ENCODE data around the gene SEMA4B. TPM values are rescaled to one million over a fixed set of nuclear protein-coding genes. Genes with fewer than 3 reads are reported as not detected.

The SEMA4B gene
- total RNA-seq, 2 donors from 2014 or later, result 26.9 to 38.4 TPM

GRCh38 chr15:90208356-90208755, 7.2 kb downstream of the SEMA4B start:
- Histone ChIP-seq H3K4me1 (ENCODE audit: control insufficient read depth in 1 of 2, low read depth in 2 of 2) (peaks cover 3 to 11% of the 10 kb centered on the region in 2 donors), H3K4me3 (no peak overlapping the region), H3K27me3 (replicated peaks; ENCODE audit: insufficient read depth) (no peaks in the 10 kb centered on the region), H3K9me3 (no peaks in the 10 kb centered on the region), H3K27ac (no peak overlapping the region), H3K36me3 (no peaks in the 10 kb centered on the region)
- TF ChIP-seq, protein P1, sequence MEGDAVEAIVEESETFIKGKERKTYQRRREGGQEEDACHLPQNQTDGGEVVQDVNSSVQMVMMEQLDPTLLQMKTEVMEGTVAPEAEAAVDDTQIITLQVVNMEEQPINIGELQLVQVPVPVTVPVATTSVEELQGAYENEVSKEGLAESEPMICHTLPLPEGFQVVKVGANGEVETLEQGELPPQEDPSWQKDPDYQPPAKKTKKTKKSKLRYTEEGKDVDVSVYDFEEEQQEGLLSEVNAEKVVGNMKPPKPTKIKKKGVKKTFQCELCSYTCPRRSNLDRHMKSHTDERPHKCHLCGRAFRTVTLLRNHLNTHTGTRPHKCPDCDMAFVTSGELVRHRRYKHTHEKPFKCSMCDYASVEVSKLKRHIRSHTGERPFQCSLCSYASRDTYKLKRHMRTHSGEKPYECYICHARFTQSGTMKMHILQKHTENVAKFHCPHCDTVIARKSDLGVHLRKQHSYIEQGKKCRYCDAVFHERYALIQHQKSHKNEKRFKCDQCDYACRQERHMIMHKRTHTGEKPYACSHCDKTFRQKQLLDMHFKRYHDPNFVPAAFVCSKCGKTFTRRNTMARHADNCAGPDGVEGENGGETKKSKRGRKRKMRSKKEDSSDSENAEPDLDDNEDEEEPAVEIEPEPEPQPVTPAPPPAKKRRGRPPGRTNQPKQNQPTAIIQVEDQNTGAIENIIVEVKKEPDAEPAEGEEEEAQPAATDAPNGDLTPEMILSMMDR (IDR thresholded peaks at IDR 0.05), result no peak
- ATAC-seq (ENCODE audit: insufficient number of reproducible peaks, low FRiP score, low read depth), result no peak
- no peak for DNase-seq (ENCODE audit: low spot score)

GRCh38 chr15:90209591-90209990, 8.5 kb downstream of the SEMA4B start:
- H3K9me3 ChIP-seq, result no peaks in the 10 kb centered on the region
- no peak overlapping the region for H3K27ac ChIP-seq
- H3K36me3 ChIP-seq, result no peaks in the 10 kb centered on the region
- no peak overlapping the region for H3K4me3 ChIP-seq
- no peak for ATAC-seq (ENCODE audit: insufficient number of reproducible peaks, low FRiP score, low read depth)
- TF ChIP-seq, protein P1 (IDR thresholded peaks at IDR 0.05), result no peak
- H3K4me1 ChIP-seq (ENCODE audit: control insufficient read depth in 1 of 2, low read depth in 2 of 2), result peaks cover 0 to 3% of the 10 kb centered on the region in 2 donors
- DNase-seq (ENCODE audit: low spot score), result no peak
- no peaks in the 10 kb centered on the region for H3K27me3 ChIP-seq (replicated peaks; ENCODE audit: insufficient read depth)

- H3K27me3 ChIP-seq (replicated peaks; ENCODE audit: insufficient read depth), result no peaks in the 10 kb centered on the region
- peaks cover 0 to 3% of the 10 kb centered on the region in 2 donors for H3K4me1 ChIP-seq (ENCODE audit: control insufficient read depth in 1 of 2, low read depth in 2 of 2)
- H3K9me3 ChIP-seq, result no peaks in the 10 kb centered on the region
- TF ChIP-seq, protein P1 (IDR thresholded peaks at IDR 0.05), result no peak
- DNase-seq (ENCODE audit: low spot score), result no peak
- H3K36me3 ChIP-seq, result no peaks in the 10 kb centered on the region
- no peak for ATAC-seq (ENCODE audit: insufficient number of reproducible peaks, low FRiP score, low read depth)
- no peak overlapping the region for H3K27ac ChIP-seq
- H3K4me3 ChIP-seq, result no peak overlapping the region
Observed at GRCh38 chr15:90210593-90210992, 9.5 kb downstream of the SEMA4B start.

GRCh38 chr15:90211009-90211408, 9.9 kb downstream of the SEMA4B start:
- Histone ChIP-seq H3K27me3 (replicated peaks; ENCODE audit: insufficient read depth) (no peaks in the 10 kb centered on the region), H3K4me1 (ENCODE audit: control insufficient read depth in 1 of 2, low read depth in 2 of 2) (peaks cover 0 to 3% of the 10 kb centered on the region in 2 donors), H3K9me3 (no peaks in the 10 kb centered on the region), H3K4me3 (no peak overlapping the region), H3K36me3 (no peaks in the 10 kb centered on the region), H3K27ac (no peak overlapping the region)
- ATAC-seq (ENCODE audit: insufficient number of reproducible peaks, low FRiP score, low read depth) (no peak), DNase-seq (ENCODE audit: low spot score) (no peak)
- TF ChIP-seq, protein P1 (IDR thresholded peaks at IDR 0.05), result no peak

GRCh38 chr15:90211440-90212143, 10.5 kb downstream of the SEMA4B start:
- no peaks in the 10 kb centered on the region for H3K9me3 ChIP-seq
- no peak overlapping the region for H3K4me3 ChIP-seq
- ATAC-seq (ENCODE audit: insufficient number of reproducible peaks, low FRiP score, low read depth) (no peak), DNase-seq (ENCODE audit: low spot score) (no peak)
- TF ChIP-seq, protein P1 (IDR thresholded peaks at IDR 0.05), result no peak
- H3K27me3 ChIP-seq (replicated peaks; ENCODE audit: insufficient read depth), result no peaks in the 10 kb centered on the region
- H3K4me1 ChIP-seq (ENCODE audit: control insufficient read depth in 1 of 2, low read depth in 2 of 2), result peaks cover 0 to 3% of the 10 kb centered on the region in 2 donors
- H3K27ac ChIP-seq, result no peak overlapping the region
- no peaks in the 10 kb centered on the region for H3K36me3 ChIP-seq

All from thoracic aorta (tissue), 2 donors.